Stimulated activated CD4-positive, alpha-beta T cell treated with anti-CD3 and anti-CD28 coated beads, Interleukin-1b, Interleukin-23, amount 100 ng/mL, for 4 hours (primary cell): ENCODE results near the gene AKT3.
"Not testable (repeated sequence)": the region's sequence is repeated elsewhere in the genome, so short reads cannot be mapped to it uniquely, and the experiment has no call there.

ENCODE experiments used
- DNase-seq, 2 donors: peaks; one replicate each; pipeline ENCODE4 v3.0.0-alpha.2; 2020; ENCODE audit warnings: low read depth in 2 of 2

The AKT3 gene

GRCh38 chr1:243850202-243850451, at the start of gene AKT3:
TSS of gene AKT3 (minus strand) at chr1:243850243. CDS start at chr1:243843170, 7,073 bp downstream.
- peak in 1 of 2 donors; percentile 76 for DNase-seq

- DNase-seq, result no peak
Observed at GRCh38 chr1:243898278-243898677, 48.2 kb upstream of the AKT3 start.

DNA sequence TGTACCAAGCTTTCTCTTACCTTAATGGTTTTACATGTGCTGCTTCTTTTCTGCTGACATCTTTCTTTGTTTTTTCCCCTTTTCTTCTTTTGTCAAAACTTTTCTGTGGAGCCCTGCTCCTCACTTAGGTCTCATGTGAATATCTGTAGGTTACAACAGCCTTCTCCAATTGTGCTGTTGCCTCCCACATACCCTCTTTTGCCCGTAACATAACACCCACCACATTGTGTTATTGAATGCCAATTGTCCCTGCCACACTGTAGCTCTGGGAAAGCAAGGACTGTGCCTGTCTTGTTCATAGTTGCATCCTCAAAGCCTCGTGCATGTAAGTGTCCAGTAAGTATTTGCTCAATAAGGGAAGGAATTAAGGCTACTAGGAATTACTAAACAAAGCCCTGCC, 46.3 kb upstream of the AKT3 start:
- no peak for DNase-seq

DNA sequence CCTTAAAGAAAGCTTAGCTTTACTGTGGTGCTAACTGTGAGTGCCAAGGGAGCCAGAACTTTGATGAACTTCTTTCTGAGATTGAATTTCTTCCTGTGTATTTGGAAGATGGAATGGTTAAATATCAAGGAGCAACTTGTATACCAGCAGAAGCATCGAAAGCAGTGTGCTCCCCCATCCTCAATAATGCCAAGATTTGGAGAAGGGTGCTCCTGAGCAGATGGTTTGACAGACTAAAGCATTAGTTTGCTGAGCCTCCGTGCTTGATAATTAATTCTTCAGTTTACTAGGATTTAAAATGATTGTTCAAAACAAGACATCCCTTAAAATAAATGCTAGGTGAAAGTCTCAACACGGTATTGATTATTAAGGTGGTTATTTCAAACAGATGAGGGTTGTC, 42.4 kb upstream of the AKT3 start:
- DNase-seq, result no peak

DNA sequence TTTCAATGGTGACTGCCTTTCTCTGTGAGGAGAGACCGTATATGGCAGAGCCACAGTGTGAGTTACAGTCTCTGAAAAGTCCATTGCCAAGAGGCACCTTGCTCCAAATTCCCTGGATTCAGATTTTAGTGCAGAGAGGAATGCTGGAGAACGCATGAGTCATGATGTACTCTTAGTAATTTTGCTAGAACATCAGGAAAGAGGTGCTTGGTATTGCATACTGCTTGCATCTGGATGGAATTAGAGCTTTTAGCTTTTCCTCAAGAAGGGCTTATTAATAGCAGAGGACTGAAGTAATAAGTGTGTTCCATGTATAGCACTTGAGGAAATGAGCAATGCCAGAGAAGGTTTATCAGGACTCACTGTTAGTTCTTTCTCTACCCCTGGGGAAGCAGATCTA, 40.5 kb upstream of the AKT3 start:
- no peak for DNase-seq

DNA sequence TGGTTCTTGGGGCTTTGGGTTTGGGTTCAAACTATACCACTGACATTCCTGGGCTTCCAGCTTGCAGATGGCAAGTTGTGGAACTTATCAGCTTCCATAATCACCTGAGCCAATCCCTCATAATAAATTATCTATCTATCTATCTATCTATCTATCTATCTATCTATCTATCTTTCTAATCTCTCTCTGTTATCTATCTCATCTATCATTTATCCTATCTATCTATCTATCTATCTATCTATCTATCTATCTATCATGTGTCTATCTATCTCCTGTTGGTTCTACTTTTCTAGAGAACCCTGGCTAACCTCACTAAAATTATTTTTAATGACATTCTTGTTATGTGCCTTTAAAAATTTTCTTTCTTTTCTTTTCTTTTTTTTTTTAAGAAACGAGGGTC, 35.8 kb upstream of the AKT3 start:
- DNase-seq, result no peak

GRCh38 chr1:243884603-243885002, 34.6 kb upstream of the AKT3 start:
- no peak for DNase-seq

- DNase-seq, result no peak
Observed at GRCh38 chr1:243883551-243883950, 33.5 kb upstream of the AKT3 start.

DNA sequence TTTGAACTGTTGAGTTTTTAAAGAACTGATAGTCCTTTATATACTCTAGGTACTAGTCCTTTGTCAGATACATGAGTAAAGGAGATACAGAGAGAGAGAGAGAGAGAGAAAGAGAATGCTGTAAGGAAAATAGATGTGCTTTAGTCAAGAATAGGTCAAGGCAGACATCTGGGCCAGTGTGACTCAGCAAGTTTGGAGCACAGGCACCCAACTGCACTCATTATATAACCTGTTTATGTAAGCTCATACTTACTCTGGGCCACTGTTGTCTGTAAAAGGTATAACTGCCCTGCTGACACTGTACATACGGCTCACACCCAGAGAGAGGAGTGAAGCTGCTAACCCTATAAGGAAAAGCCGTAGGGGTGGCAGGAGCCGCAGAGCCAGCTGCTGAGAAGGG, 32.2 kb upstream of the AKT3 start:
- DNase-seq, result no peak

- DNase-seq, result not testable (repeated sequence)
Observed at GRCh38 chr1:243877058-243877457, 27.0 kb upstream of the AKT3 start.

DNA sequence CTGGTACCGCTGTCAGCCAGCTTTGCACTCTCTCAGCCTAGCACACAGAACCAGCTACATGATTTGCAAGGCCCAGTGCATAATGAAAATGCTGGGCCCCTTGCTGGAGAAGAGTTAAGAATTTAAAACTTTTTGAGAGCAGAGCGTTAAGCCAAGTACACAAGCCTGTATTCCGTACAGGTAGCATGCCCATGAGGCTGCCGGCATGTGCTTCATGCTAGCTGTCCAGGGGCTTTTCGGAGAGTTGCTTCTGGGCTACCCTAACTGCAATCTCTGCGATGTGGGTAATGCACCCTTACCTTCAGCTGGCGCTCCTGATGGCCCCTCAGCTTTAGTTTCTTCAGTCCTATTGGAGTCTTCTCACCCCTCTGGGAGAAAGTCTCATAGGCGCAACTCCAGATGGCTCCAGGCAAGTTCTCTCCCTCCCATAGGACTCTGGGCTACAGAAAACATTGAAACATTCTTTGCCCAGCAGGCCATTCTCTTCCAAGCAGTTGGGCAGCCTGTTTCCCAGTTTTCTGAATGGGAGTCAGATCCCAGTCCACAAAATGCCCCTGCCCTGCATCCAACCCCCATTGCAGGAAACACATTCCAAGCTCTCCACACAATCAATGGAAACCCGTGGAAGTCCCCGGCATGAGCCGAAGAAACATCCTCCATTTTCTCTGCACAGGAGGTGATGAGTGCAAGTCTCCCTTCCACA, 5.7 kb upstream of the AKT3 start:
- no peak for DNase-seq

DNA sequence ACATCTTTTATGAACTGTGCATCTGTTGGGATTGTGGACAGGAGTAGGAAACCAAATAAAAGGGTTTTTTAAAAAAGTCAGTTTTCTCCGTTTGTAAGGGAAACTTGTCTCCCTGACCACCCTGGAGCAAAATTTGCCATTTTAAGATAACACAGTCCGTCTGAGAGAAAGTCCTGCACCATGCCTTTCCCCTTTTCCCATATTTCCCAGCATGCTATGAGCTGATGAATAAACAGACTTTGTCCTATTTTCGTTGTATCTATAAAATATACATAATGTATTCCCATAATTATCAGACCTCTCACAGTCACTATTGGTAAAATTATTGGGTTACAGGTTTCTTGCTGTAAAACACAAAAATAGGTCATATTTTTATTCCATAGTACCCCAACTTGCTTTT, 1.7 kb upstream of the AKT3 start:
- DNase-seq, result no peak

- no peak for DNase-seq
Observed at GRCh38 chr1:243851257-243851756, 1.3 kb upstream of the AKT3 start.

GRCh38 chr1:243850452-243851256, 611 bp upstream of the AKT3 start:
- peak in 1 of 2 donors; percentile 72 for DNase-seq

- peak; percentile 72 to 82 for DNase-seq
Observed at GRCh38 chr1:243849421-243850201, 432 bp downstream of the AKT3 start.

DNA sequence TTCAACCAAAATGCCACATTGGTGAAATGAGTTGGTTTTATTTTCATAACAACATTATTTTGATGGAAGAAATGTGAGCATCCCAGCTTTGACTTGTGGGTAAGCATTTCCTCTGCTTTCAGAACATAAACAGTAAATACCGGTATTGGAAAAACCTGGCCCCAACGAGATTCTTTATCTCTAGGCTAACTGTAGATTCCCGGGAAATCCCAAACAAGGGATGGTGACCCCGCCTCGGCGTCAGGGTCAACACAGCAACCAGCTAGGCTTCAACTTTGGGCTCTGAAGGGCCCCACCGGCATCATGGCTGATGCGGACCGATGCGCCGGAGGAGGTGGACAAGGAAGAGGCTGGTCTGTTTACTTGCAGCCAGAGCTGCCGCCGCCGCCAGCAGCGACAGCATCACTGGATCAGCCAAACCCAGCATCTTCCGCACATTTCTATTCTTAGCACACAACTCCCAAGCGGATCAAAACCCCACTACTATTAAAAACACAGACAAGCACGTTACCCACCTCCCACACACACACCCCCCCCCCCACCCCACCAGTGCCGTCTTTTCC, 1.1 kb downstream of the AKT3 start:
- DNase-seq, result peak in 1 of 2 donors; percentile 21

DNA sequence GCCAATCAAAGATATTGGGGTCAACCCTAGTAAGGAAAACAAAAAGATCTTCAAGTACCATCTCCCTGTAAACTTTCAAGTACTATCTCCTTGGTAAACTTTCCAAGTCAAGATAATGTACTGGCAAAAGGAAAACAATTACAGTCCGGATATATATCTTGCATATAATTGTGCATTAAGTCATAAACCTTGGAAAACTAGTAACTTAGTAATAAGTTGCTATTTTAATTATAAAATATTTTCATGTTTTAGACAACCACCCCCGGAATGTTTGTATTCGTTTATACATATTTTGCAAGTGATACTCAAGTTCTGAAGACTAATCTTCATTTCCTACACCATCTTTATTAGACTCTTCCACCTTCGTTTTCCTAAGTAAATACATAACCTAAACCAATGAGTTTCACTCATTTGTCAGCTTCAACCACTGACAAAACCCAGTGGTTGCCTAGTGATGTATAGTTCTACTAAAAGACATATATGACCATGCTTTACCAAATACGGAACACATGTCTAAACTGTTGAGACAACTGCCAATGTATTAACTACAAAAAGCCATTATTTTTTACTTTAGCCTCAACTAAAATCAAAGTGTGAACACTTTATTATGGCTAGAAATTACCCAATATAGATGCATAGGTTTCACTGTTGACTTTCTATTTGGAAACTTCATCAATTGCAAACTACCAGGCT, 1.7 kb downstream of the AKT3 start:
- DNase-seq, result no peak

DNA sequence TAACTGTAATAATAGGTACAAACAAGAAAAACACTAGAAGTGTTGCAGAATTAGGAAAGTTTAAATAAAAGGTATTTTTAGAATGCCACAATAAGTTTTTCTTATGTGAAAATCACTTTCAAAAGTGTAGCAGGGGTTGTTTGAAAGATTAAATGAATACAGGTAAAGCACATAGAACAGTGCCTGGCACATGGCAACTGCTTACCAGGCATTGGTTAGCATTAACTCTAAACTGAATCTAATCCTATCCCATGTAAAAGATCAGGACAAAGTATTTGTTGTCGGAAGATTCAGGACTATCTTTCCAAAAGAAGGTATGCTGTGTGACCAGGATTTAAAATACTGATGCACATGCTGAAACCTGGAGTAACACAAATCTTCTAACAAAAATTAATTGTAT, 3.3 kb downstream of the AKT3 start:
- DNase-seq, result no peak

DNA sequence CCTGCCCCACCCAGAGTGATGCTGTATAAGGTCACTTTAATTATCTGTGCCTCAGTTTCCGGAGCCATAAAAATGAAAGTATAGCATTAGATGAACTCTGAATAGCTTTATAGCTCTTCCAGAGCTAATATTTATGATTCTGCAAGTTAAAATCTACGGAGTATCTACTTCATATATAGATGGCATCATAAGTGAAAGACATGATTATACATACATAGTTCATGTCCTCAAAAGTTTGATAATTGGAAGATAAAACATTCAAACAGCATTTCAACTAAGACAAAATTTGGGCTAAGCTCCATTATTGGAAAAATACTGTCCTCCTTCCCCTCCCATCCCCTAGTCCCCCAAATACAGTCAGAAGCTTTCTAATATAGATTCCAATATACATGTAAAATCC, 4.2 kb downstream of the AKT3 start:
- DNase-seq, result no peak

- DNase-seq, result no peak
Observed at GRCh38 chr1:243844186-243844585, 5.9 kb downstream of the AKT3 start.

DNA sequence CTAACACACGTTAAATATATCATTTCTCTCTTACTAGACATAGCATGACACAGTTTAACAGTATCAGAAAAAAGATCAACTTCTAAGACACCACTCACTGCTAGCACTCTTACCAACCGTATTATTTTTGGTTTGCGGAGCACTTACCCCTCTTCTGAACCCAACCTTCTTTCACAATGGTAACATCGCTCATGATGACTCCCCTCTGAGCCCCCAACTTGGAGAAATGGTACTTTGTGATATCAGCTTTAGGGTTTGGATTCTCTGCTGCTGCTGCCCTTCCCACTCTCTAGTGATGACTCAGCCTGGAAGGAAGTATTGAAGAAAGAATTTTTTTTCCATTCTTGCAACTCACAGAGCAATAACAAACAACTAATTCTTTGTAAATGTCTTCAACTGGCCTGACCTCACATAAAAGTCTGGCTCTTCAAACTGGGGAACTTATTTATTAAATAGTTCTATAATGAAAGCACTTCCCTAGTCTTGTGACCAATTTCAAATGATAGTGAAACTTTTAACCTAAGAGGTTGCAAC, 7.0 kb downstream of the AKT3 start:
- DNase-seq, result no peak
